Medulla oblongata (tissue), 1 donor: ENCODE measurements around the gene FAM131A.

Experiments
- DNase-seq: peaks from one replicate; pipeline ENCODE4 v3.0.0-alpha.2; 2015; ENCODE audit errors: extremely low spot score

FAM131A gene

GRCh38 chr3:184337399-184337714 lies at the start of gene FAM131A:
Gene FAM131A, plus strand, starts transcription at chr3:184337600. Its CDS starts 31 bp downstream, at chr3:184337631.
- DNase-seq, result peak; percentile 80

GRCh38 chr3:184289426-184289938 lies 47.9 kb upstream of the FAM131A start:
- DNase-seq, result peak; percentile 40

- DNase-seq, result no peak
Observed at GRCh38 chr3:184290331-184290730, 47.1 kb upstream of the FAM131A start.

GRCh38 chr3:184291044-184291737 lies 46.2 kb upstream of the FAM131A start:
- no peak for DNase-seq

GRCh38 chr3:184291738-184292445 lies 45.5 kb upstream of the FAM131A start:
- no peak for DNase-seq

- DNase-seq, result no peak
Observed at GRCh38 chr3:184295771-184296170, 41.6 kb upstream of the FAM131A start.

- DNase-seq, result no peak
Observed at GRCh38 chr3:184296616-184297015, 40.8 kb upstream of the FAM131A start.

- peak; percentile 97 for DNase-seq
Observed at GRCh38 chr3:184298759-184299487, 38.5 kb upstream of the FAM131A start, which contains the start of gene PSMD2. Gene PSMD2, plus strand, starts transcription at chr3:184299241. Its CDS starts 26 bp downstream, at chr3:184299267.

GRCh38 chr3:184299488-184300377 lies 37.7 kb upstream of the FAM131A start:
- no peak for DNase-seq

GRCh38 chr3:184300378-184300720 lies 37.1 kb upstream of the FAM131A start:
- DNase-seq, result no peak

- DNase-seq, result no peak
Observed at GRCh38 chr3:184305577-184305976, 31.8 kb upstream of the FAM131A start.

- no peak for DNase-seq
Observed at GRCh38 chr3:184306341-184306972, 30.9 kb upstream of the FAM131A start.

- DNase-seq, result no peak
Observed at GRCh38 chr3:184307915-184308314, 29.5 kb upstream of the FAM131A start.

GRCh38 chr3:184308744-184309143 lies 28.7 kb upstream of the FAM131A start:
- DNase-seq, result no peak

GRCh38 chr3:184311633-184312032 lies 25.8 kb upstream of the FAM131A start:
- no peak for DNase-seq

GRCh38 chr3:184314363-184314699 lies 23.1 kb upstream of the FAM131A start, which contains the start of gene EIF4G1:
Gene EIF4G1, plus strand, starts transcription at chr3:184314606. Its CDS starts 1,191 bp downstream, at chr3:184315797.
- peak; percentile 93 for DNase-seq

- DNase-seq, result peak; percentile 64
Observed at GRCh38 chr3:184314700-184315542, 22.5 kb upstream of the FAM131A start.

- no peak for DNase-seq
Observed at GRCh38 chr3:184315543-184315867, 21.9 kb upstream of the FAM131A start.

- DNase-seq, result no peak
Observed at GRCh38 chr3:184315871-184316661, 21.3 kb upstream of the FAM131A start.
